Smooth muscle cell (in vitro differentiated cells): ENCODE data around the gene TSHZ2. TPM values are rescaled to one million over a fixed set of nuclear protein-coding genes. Genes with fewer than 3 reads are reported as not detected.

ENCODE experiments used
- DNase-seq: peaks from one replicate; lab custom pipeline; 2025; ENCODE audit not compliant: unreplicated experiment; lab: John Stamatoyannopoulos, UW
- H2AFZ ChIP-seq: fragments of 200-600 bp; sonication (generic); 2 replicates; pipeline ENCODE4 v1.6.0; 2016; ENCODE audit warnings: antibody characterized with exemption, low read depth, mild to moderate bottlenecking
- H3F3A ChIP-seq: fragments of 200-600 bp; sonication (generic); 2 replicates; pipeline ENCODE4 v1.6.0; 2017; ENCODE audit warnings: antibody characterized with exemption, low read depth
- H3K27ac ChIP-seq: fragments of 200-600 bp; sonication (generic); 2 replicates; pipeline ENCODE4 v1.5.1; 2016; ENCODE audit warnings: low read depth, mild to moderate bottlenecking
- H3K27me3 ChIP-seq: fragments of 200-600 bp; sonication (generic); 2 replicates; pipeline ENCODE4 v1.6.1; 2016; ENCODE audit warnings: low read depth, mild to moderate bottlenecking
- H3K36me3 ChIP-seq: fragments of 200-600 bp; sonication (generic); 2 replicates; pipeline ENCODE4 v1.5.1; 2016; ENCODE audit warnings: low read depth
- H3K4me1 ChIP-seq: fragments of 200-600 bp; sonication (generic); 2 replicates; pipeline ENCODE4 v1.5.1; 2016; ENCODE audit warnings: low read depth
- H3K4me2 ChIP-seq: fragments of 200-600 bp; sonication (generic); 2 replicates; pipeline ENCODE4 v1.6.0; 2016; ENCODE audit warnings: mild to moderate bottlenecking
- H3K4me3 ChIP-seq: fragments of 200-600 bp; sonication (generic); 2 replicates; pipeline ENCODE4 v1.5.1; 2016; ENCODE audit warnings: mild to moderate bottlenecking
- H3K79me2 ChIP-seq: fragments of 200-600 bp; sonication (generic); 2 replicates; pipeline ENCODE4 v1.6.0; 2016; ENCODE audit warnings: low read depth, mild to moderate bottlenecking
- H3K9ac ChIP-seq: fragments of 200-600 bp; sonication (generic); 2 replicates; pipeline ENCODE4 v1.6.0; 2016; ENCODE audit warnings: low read depth
- H3K9me3 ChIP-seq: fragments of 200-600 bp; sonication (generic); replicated peaks from 2 replicates; pipeline ENCODE4 v1.5.1; 2016; ENCODE audit warnings: low read depth
- H4K20me1 ChIP-seq: fragments of 200-600 bp; sonication (generic); 2 replicates; pipeline ENCODE4 v1.6.0; 2016; ENCODE audit warnings: low read depth
- CTCF ChIP-seq: fragments of 200-600 bp; sonication (generic); IDR thresholded peaks from 2 replicates; pipeline ENCODE4 v1.5.1; 2017; ENCODE audit warnings: borderline replicate concordance, mild to moderate bottlenecking, antibody characterized with exemption; ENCODE audit not compliant: insufficient read depth, poor library complexity, severe bottlenecking
- WGBS: methylation state at CpG from one replicate; pipeline ENCODE4 v1.1.7; 2016; ENCODE audit warnings: low lambda C conversion rate; 5-methylcytosine and 5-hydroxymethylcytosine counted together
- polyA plus RNA-seq: library from polyadenylated mRNA; unstranded; fragments of >200 nt; fragmentation: Nextera tagmentation; extraction: Ambion mirVana; gene quantifications from 2 replicates; pipeline ENCODE4 v1.2.1, GENCODE V29; 2016
- total RNA-seq: library from RNA; depleted of rRNA; stranded (reverse); fragments of >200 nt; gene quantifications from 2 replicates; pipeline ENCODE4 v1.2.3, GENCODE V29; 2014

Gene TSHZ2
- total and polyA plus RNA-seq, 2 experiments from 2014 or later, result 4.8 to 6.6 TPM

DNA sequence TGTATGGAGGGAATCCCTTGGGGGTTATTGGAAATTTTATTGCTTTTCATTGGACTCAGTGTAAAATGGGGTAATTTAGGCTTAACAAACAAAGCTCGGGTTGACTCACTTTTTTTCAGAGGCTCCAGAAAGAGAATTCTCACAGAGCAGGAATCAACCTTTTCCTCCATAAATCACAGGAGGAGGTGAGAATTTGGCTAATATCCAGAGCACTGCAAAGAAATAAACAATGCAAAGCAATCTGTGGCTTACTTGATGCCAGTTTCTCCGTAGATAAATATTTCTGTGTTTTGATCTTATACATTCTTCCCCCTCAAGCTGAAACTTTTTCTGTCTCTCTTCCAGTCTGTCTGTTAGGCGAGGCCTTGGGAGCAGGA lies 176.6 kb downstream of the TSHZ2 start:
- H3K9me3 ChIP-seq, result no peaks in the 10 kb centered on the region
- H3K9ac ChIP-seq, result no peak overlapping the region
- no peaks in the 10 kb centered on the region for H3K79me2 ChIP-seq
- H3K4me2 ChIP-seq, result peak overlapping the region; percentile 46
- no peak for TF ChIP-seq CTCF
- H3K4me3 ChIP-seq, result no peak overlapping the region
- H3K4me1 ChIP-seq, result peaks cover 9% of the 10 kb centered on the region
- H3K27me3 ChIP-seq, result no peaks in the 10 kb centered on the region
- DNase-seq, result no peak
- H4K20me1 ChIP-seq, result no peaks in the 10 kb centered on the region
- H2AFZ ChIP-seq, result no peak overlapping the region
- H3K27ac ChIP-seq, result peak overlapping the region; percentile 17
- WGBS, result 37% methylated on average over 3 of the region's 3 CpGs
- H3K36me3 ChIP-seq, result no peaks in the 10 kb centered on the region
- H3F3A ChIP-seq, result peaks cover 3% of the 10 kb centered on the region

DNA sequence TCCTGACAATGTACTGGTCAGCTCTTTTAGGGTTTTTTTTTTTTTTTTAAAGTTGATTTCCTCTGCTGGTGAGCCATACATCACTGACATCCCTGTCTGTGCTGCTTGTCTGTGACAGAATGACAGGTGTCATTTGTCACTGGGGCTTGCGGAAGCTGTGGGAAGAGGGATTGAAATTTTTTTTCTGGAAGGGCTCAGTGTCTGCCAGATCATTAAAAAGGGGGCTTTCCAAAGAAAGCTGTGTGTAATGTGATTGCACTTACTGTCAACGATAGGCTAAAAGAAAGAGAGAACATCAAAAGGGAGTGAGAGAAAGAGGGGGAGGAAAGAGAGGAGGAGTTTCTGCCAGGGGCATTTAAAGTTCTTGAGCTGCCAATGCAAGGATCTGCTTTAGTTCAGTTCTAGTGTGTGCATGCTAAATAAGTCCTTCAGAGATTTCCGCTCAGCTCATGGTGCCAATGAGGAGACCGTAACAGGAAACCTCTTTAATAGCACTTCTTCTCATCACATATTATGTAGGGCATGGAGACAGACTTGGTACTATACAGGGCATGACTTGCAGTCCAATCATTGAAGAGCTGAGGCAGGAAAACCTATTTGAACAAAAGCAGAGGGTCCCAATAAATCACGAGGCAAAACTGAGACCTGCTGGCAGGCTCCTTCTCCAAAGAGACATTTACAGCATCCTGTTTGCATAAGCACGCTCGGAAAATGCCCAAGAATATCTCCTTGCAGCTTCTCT lies 177.2 kb downstream of the TSHZ2 start:
- H3F3A ChIP-seq, result peaks cover 3% of the 10 kb centered on the region
- H3K36me3 ChIP-seq, result no peaks in the 10 kb centered on the region
- no peak for TF ChIP-seq CTCF
- no peaks in the 10 kb centered on the region for H4K20me1 ChIP-seq
- no peak overlapping the region for H3K4me3 ChIP-seq
- H3K9me3 ChIP-seq, result no peaks in the 10 kb centered on the region
- H2AFZ ChIP-seq, result no peak overlapping the region
- 23% methylated on average over 7 of the region's 7 CpGs for WGBS
- H3K27ac ChIP-seq, result peak overlapping the region; percentile 17
- no peaks in the 10 kb centered on the region for H3K27me3 ChIP-seq
- no peaks in the 10 kb centered on the region for H3K79me2 ChIP-seq
- no peak for DNase-seq
- H3K4me2 ChIP-seq, result peak overlapping the region; percentile 46
- H3K9ac ChIP-seq, result no peak overlapping the region
- H3K4me1 ChIP-seq, result peaks cover 9% of the 10 kb centered on the region

DNA sequence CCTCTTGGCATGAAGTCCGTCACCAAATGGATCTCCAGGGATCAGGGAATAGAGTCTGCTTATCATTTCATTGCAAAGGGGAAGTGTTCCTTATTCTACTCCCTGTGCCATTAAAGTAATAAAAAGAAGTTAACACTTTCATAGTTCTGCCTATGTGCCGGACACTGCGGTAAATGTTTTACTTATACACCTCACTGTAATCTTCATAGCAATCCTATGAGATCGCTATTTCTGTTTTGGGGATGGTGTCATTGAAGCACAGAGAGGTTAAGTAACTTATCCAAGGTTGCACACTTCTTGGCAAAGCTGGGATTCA lies 177.7 kb downstream of the TSHZ2 start:
- no peaks in the 10 kb centered on the region for H4K20me1 ChIP-seq
- peaks cover 3% of the 10 kb centered on the region for H3F3A ChIP-seq
- 64% methylated on average over 4 of the region's 4 CpGs for WGBS
- H3K4me2 ChIP-seq, result peak overlapping the region; percentile 46
- H3K27ac ChIP-seq, result peak overlapping the region; percentile 17
- TF ChIP-seq CTCF, result no peak
- no peak overlapping the region for H3K4me3 ChIP-seq
- H2AFZ ChIP-seq, result no peak overlapping the region
- H3K36me3 ChIP-seq, result no peaks in the 10 kb centered on the region
- DNase-seq, result no peak
- no peaks in the 10 kb centered on the region for H3K9me3 ChIP-seq
- H3K79me2 ChIP-seq, result no peaks in the 10 kb centered on the region
- no peak overlapping the region for H3K9ac ChIP-seq
- peaks cover 9% of the 10 kb centered on the region for H3K4me1 ChIP-seq
- H3K27me3 ChIP-seq, result no peaks in the 10 kb centered on the region

- TF ChIP-seq CTCF, result no peak
- no peak overlapping the region for H3K4me3 ChIP-seq
- no peak overlapping the region for H3K9ac ChIP-seq
- no peak overlapping the region for H3K27ac ChIP-seq
- peaks cover 9% of the 10 kb centered on the region for H3K4me1 ChIP-seq
- H3K27me3 ChIP-seq, result no peaks in the 10 kb centered on the region
- H3K4me2 ChIP-seq, result no peak overlapping the region
- H3K79me2 ChIP-seq, result no peaks in the 10 kb centered on the region
- H3K36me3 ChIP-seq, result no peaks in the 10 kb centered on the region
- H2AFZ ChIP-seq, result no peak overlapping the region
- no peak for DNase-seq
- no peaks in the 10 kb centered on the region for H3K9me3 ChIP-seq
- peaks cover 3% of the 10 kb centered on the region for H3F3A ChIP-seq
- no peaks in the 10 kb centered on the region for H4K20me1 ChIP-seq
- WGBS, result 92% methylated on average over 1 of the region's 1 CpG
Observed at GRCh38 chr20:53150532-53150931, 178.4 kb downstream of the TSHZ2 start.
